Measurements from ENCODE around the gene VMAC. TPM values are rescaled to one million over a fixed set of nuclear protein-coding genes. Genes with fewer than 3 reads are reported as not detected.

The VMAC gene
- total and polyA plus RNA-seq, 9 of the 15 experiments (the other 6 are each of a cell fraction or from before 2014, with no cell fraction given), result 0.03 to 3.4 (median 1.1) TPM

GRCh38 chr19:5893907-5894703 lies 10.6 kb upstream of the VMAC start (continued):
- TF ChIP-seq MAFK (IDR thresholded peaks at IDR 0.05; ENCODE audit: low read length) (no peak), PTRF (tag; IDR thresholded peaks at IDR 0.05) (no peak), ZNF274 (IDR thresholded peaks at IDR 0.05; ENCODE audit: borderline replicate concordance, low read depth, low read length) (no peak), SMARCC2 (IDR thresholded peaks at IDR 0.05; ENCODE audit: low read depth) (no peak), POLR3G (IDR thresholded peaks at IDR 0.05; ENCODE audit: extremely low read depth, insufficient read length, insufficient replicate concordance) (no peak), ZNF583 (CRISPR knock-in tag; IDR thresholded peaks at IDR 0.05) (no peak), RBM25 (IDR thresholded peaks at IDR 0.05; ENCODE audit: low read depth, low read length, severe bottlenecking) (no peak), NKRF (IDR thresholded peaks at IDR 0.05; ENCODE audit: borderline replicate concordance) (no peak), PTBP1 (IDR thresholded peaks at IDR 0.05; ENCODE audit: low read depth, low read length) (no peak), CBFA2T2 (conservative IDR thresholded peaks at IDR 0.05) (peak; percentile 64), SOX6 (IDR thresholded peaks at IDR 0.05) (peak; percentile 42; the same call in 1 of the 2 replicates), ZNF197 (CRISPR knock-in tag; IDR thresholded peaks at IDR 0.05; ENCODE audit: low read depth) (no peak), HDAC6 (IDR thresholded peaks at IDR 0.05; ENCODE audit: low read depth, low read length) (no peak), ELF2 (CRISPR knock-in tag; IDR thresholded peaks at IDR 0.05) (no peak), BRD4 (IDR thresholded peaks at IDR 0.05) (no peak), ZNF239 (CRISPR knock-in tag; IDR thresholded peaks at IDR 0.05) (no peak), ZC3H11A (IDR thresholded peaks at IDR 0.05; ENCODE audit: low read depth, low read length) (no peak), ZNF785 (CRISPR knock-in tag; IDR thresholded peaks at IDR 0.05) (no peak), BACH1 (tag; IDR thresholded peaks at IDR 0.05) (no peak), HNRNPLL (IDR thresholded peaks at IDR 0.05; ENCODE audit: low read depth, low read length, poor library complexity, severe bottlenecking) (no peak), ZNF436 (CRISPR knock-in tag; IDR thresholded peaks at IDR 0.05) (no peak), NR0B1 (IDR thresholded peaks at IDR 0.05; ENCODE audit: partially characterized antibody) (no peak), HMG20A (CRISPR knock-in tag; conservative IDR thresholded peaks at IDR 0.05) (no peak)
- TF ChIP-seq, protein P1, sequence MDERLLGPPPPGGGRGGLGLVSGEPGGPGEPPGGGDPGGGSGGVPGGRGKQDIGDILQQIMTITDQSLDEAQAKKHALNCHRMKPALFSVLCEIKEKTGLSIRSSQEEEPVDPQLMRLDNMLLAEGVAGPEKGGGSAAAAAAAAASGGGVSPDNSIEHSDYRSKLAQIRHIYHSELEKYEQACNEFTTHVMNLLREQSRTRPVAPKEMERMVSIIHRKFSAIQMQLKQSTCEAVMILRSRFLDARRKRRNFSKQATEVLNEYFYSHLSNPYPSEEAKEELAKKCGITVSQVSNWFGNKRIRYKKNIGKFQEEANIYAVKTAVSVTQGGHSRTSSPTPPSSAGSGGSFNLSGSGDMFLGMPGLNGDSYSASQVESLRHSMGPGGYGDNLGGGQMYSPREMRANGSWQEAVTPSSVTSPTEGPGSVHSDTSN (CRISPR knock-in tag; IDR thresholded peaks at IDR 0.05; ENCODE audit: low read depth), result no peak
- TF ChIP-seq, protein P1 (tag; conservative IDR thresholded peaks at IDR 0.05; ENCODE audit: low read depth), result no peak
